GM23338 (cell line): ENCODE measurements around the gene AP1S1. TPM values are rescaled to one million over a fixed set of nuclear protein-coding genes. Genes with fewer than 3 reads are reported as not detected.

Experiments used
- ATAC-seq: fragments of 200-7000 bp; cut with Tn5 transposase; 3 replicates; pipeline ENCODE4 v1.9.1; 2020
- DNase-seq: peaks from one replicate; pipeline ENCODE4 v3.0.0-alpha.2; 2015; ENCODE audit warnings: low spot score
- H2AFZ ChIP-seq: fragments of 200-600 bp; sonication (generic); 2 replicates; pipeline ENCODE4 v1.8.0; 2016; ENCODE audit warnings: antibody characterized with exemption, mild to moderate bottlenecking, moderate library complexity
- H3F3A ChIP-seq: fragments of 200-600 bp; sonication (generic); replicated peaks from 2 replicates; pipeline ENCODE4 v1.8.0; 2017; ENCODE audit warnings: antibody characterized with exemption, mixed run types, low read depth
- H3K27ac ChIP-seq: fragments of 200-600 bp; sonication (generic); 2 replicates; pipeline ENCODE4 v1.6.1; 2016; ENCODE audit warnings: low read depth
- H3K27me3 ChIP-seq: fragments of 200-600 bp; sonication (generic); 2 replicates; pipeline ENCODE4 v1.8.0; 2016; ENCODE audit warnings: mild to moderate bottlenecking, mixed run types, moderate library complexity; ENCODE audit not compliant: insufficient read depth
- H3K36me3 ChIP-seq: fragments of 200-600 bp; sonication (generic); 2 replicates; pipeline ENCODE4 v1.8.0; 2016; ENCODE audit warnings: mild to moderate bottlenecking; ENCODE audit not compliant: insufficient read depth
- H3K4me1 ChIP-seq: fragments of 200-600 bp; sonication (generic); 2 replicates; pipeline ENCODE4 v1.8.0; 2016; ENCODE audit warnings: mild to moderate bottlenecking, moderate library complexity; ENCODE audit not compliant: insufficient read depth
- H3K4me2 ChIP-seq: fragments of 200-600 bp; sonication (generic); 2 replicates; pipeline ENCODE4 v1.7.1; 2017; ENCODE audit warnings: mixed run types
- H3K4me3 ChIP-seq: fragments of 200-600 bp; sonication (generic); 2 replicates; pipeline ENCODE4 v1.6.1; 2016; ENCODE audit warnings: mixed run types
- H3K79me2 ChIP-seq: fragments of 200-600 bp; sonication (generic); replicated peaks from 2 replicates; pipeline ENCODE4 v1.8.0; 2017; ENCODE audit warnings: mild to moderate bottlenecking; ENCODE audit not compliant: insufficient read depth
- H3K9me2 ChIP-seq: fragments of 200-600 bp; sonication (generic); 2 replicates; pipeline ENCODE4 v1.8.0; 2017; ENCODE audit not compliant: insufficient read depth
- H4K20me1 ChIP-seq: fragments of 200-600 bp; sonication (generic); replicated peaks from 2 replicates; pipeline ENCODE4 v1.8.0; 2017; ENCODE audit warnings: mild to moderate bottlenecking; ENCODE audit not compliant: insufficient read depth
- H3K27ac Mint-ChIP-seq: 2 replicates; pipeline ENCODE4 v1.8.0; 2020; ENCODE audit warnings: inconsistent platforms, mild to moderate bottlenecking, moderate library complexity, mixed read lengths
- H3K27me3 Mint-ChIP-seq: 3 replicates; pipeline ENCODE4 v1.8.0; 2022; ENCODE audit warnings: low read depth, mild to moderate bottlenecking, moderate library complexity, mixed read lengths, inconsistent platforms; ENCODE audit not compliant: insufficient read depth, poor library complexity
- H3K36me3 Mint-ChIP-seq: 3 replicates; pipeline ENCODE4 v1.8.0; 2021; ENCODE audit warnings: low read depth, mild to moderate bottlenecking, inconsistent platforms, moderate library complexity, mixed read lengths
- H3K4me1 Mint-ChIP-seq: 3 replicates; pipeline ENCODE4 v1.8.0; 2020; ENCODE audit warnings: mild to moderate bottlenecking, inconsistent platforms, mixed read lengths
- H3K4me3 Mint-ChIP-seq: 3 replicates; pipeline ENCODE4 v1.8.0; 2021; ENCODE audit warnings: moderate library complexity, mild to moderate bottlenecking, inconsistent platforms, mixed read lengths
- H3K9me3 Mint-ChIP-seq: 3 replicates; pipeline ENCODE4 v1.8.0; 2020; ENCODE audit warnings: moderate library complexity, mild to moderate bottlenecking, inconsistent platforms, mixed read lengths
- JUNB ChIP-seq: IDR thresholded peaks from one replicate; pipeline ENCODE4 v1.6.1; 2016; ENCODE audit warnings: antibody characterized with exemption; ENCODE audit not compliant: unreplicated experiment
- POLR2AphosphoS5 ChIP-seq: IDR thresholded peaks from 2 replicates; pipeline ENCODE4 v1.6.1; 2016; ENCODE audit warnings: antibody characterized with exemption, low read depth
- ZNF331 ChIP-seq: fragments of 250-450 bp; sonication (Bioruptor Pico); IDR thresholded peaks from 2 replicates; pipeline ENCODE4 v1.5.0; 2020; ENCODE audit warnings: low read depth, mild to moderate bottlenecking, moderate library complexity
- ZNF462 ChIP-seq: fragments of 250-450 bp; sonication (Bioruptor Pico); IDR thresholded peaks from 2 replicates; pipeline ENCODE4 v1.5.0; 2020; ENCODE audit warnings: mild to moderate bottlenecking, moderate library complexity
- polyA plus RNA-seq: library from polyadenylated mRNA; unstranded; fragments of >200 nt; fragmentation: Nextera tagmentation; extraction: Ambion mirVana; gene quantifications from 2 replicates; pipeline ENCODE4 v1.2.1, GENCODE V29; 2016
- total RNA-seq: library from RNA; depleted of rRNA; stranded (reverse); fragments of >200 nt; shearing (Covaris generic); gene quantifications from 2 replicates; pipeline ENCODE4 v1.2.3, GENCODE V29; 2014

AP1S1 gene
- total and polyA plus RNA-seq, 2 experiments from 2014 or later, result 11.5 to 60.6 TPM

GRCh38 chr7:101159696-101160674 is 5.7 kb downstream of the AP1S1 start (continued):
- TF ChIP-seq ZNF462 (no peak), ZNF331 (CRISPR knock-in tag) (no peak)

- H3K27ac Mint-ChIP-seq, result no peak overlapping the region
- ATAC-seq, result no peak
These were observed 6.6 kb downstream of the AP1S1 start for GRCh38 chr7:101160910-101161309.

More at GRCh38 chr7:101160910-101161309, 6.6 kb downstream of the AP1S1 start:
- H2AFZ ChIP-seq, result no peak overlapping the region
- Mint-ChIP-seq H3K36me3 (peaks cover 19% of the 10 kb centered on the region), H3K27me3 (peaks cover 42% of the 10 kb centered on the region), H3K9me3 (no peaks in the 10 kb centered on the region; the same call in 1 of the 3 replicates), H3K4me1 (peaks cover 58% of the 10 kb centered on the region), H3K4me3 (no peak overlapping the region)
- DNase-seq, result no peak
- peaks cover 4% of the 10 kb centered on the region for H3K79me2 ChIP-seq
- peak overlapping the region; percentile 72 for H3K4me2 ChIP-seq
- TF ChIP-seq JUNB, result no peak
- no peak for TF ChIP-seq POLR2AphosphoS5
- H3K9me2 ChIP-seq, result no peaks in the 10 kb centered on the region
- 0 out of 2 replicates have a peak overlapping the region, but pooled peaks have one; percentile 28 for H3K4me3 ChIP-seq
- peaks cover 45% of the 10 kb centered on the region for H3K27me3 ChIP-seq
- H3K4me1 ChIP-seq, result peaks cover 55% of the 10 kb centered on the region
- peaks cover 6% of the 10 kb centered on the region; the same call in 1 of the 2 replicates for H4K20me1 ChIP-seq
- H3K36me3 ChIP-seq, result no peaks in the 10 kb centered on the region
- no peak overlapping the region for H3K27ac ChIP-seq
- H3F3A ChIP-seq, result peaks cover 32% of the 10 kb centered on the region
